Stimulated activated CD8-positive, alpha-beta memory T cell treated with anti-CD3 and anti-CD28 coated beads, Interleukin-12 subunit alpha, Interleukin-12 subunit beta, amount 100 ng/mL, for 24 hours (primary cell): ENCODE results near the gene CEBPE.
A peak's percentile ranks its signal among the peaks of the same experiment; 100 is the strongest.
"Not testable (repeated sequence)": the region's sequence is repeated elsewhere in the genome, so short reads cannot be mapped to it uniquely, and the experiment has no call there.

Experiments
- DNase-seq: peaks from one replicate; pipeline ENCODE4 v3.0.0-alpha.2; 2020; ENCODE audit errors: extremely low read depth

CEBPE gene

DNA sequence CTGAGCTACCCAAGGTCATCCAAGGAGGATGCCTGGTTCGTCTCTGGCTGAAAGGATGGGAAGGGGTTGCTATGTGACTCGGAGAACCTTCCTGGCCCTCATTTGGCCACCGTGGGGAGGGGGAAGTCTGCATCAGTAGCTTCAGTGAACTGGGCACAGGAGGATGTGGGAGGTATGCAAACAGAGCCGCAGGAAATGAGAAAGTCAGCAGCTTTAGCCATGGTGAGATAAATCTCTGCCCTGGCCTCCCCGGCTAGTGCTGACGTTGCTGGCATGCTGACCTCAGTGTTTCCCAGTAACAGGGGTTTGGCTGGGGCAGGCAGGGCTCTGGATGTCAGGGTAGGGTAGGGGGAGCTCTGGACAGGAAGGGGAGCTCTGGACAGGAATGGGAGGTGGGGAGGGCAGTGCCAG, 2.3 kb upstream of the CEBPE start:
- DNase-seq = no peak

GRCh38 chr14:23120541-23121251, 1.6 kb upstream of the CEBPE start:
- DNase-seq = peak; percentile 41

DNA sequence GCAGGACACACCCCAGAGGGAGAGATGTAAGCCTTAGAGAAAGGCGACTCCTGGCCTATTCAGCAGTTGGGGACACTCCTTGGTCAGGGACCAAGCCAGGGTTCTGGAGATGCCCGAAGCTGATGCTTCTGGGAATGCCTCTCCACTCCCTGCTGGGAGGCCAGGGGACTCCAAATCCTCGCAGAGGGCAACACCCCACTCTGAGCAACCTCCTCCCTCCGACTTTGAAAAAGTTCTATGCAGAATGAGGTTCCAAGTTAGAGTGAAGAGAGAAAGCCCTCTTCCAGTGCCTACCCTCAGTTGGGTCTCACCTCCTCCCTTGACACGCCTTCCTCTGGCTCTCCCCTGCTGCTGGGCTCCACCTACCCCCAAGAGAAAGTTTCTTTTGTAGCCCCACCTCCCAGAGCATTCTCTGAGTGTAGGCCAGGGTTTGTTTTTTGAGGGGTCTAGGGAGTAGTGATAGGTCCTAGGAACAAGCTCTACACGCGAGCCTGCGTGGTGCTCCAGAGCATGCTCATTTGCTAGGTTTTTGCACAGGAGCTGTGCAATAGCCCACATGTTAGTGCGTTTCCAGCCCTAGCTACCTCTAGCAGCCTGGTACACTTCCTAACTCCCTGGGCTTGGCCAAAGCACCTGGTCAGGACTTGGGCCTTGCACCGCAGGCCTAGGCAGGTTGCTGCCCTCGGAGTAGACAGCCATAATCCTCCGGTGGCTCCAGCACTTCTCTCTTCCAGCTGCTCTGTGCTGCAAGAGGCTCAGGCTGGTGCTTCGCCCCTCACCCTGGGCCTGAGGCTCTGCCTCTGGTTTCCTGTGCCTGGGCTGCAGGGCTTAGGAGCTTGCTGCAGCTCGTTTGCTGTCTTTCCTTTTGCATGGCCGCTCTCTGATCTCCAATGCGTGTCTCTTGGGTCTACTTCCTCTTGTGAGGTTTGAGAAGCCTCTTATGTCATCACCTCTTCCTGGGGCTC, 590 bp upstream of the CEBPE start:
- no peak for DNase-seq

DNA sequence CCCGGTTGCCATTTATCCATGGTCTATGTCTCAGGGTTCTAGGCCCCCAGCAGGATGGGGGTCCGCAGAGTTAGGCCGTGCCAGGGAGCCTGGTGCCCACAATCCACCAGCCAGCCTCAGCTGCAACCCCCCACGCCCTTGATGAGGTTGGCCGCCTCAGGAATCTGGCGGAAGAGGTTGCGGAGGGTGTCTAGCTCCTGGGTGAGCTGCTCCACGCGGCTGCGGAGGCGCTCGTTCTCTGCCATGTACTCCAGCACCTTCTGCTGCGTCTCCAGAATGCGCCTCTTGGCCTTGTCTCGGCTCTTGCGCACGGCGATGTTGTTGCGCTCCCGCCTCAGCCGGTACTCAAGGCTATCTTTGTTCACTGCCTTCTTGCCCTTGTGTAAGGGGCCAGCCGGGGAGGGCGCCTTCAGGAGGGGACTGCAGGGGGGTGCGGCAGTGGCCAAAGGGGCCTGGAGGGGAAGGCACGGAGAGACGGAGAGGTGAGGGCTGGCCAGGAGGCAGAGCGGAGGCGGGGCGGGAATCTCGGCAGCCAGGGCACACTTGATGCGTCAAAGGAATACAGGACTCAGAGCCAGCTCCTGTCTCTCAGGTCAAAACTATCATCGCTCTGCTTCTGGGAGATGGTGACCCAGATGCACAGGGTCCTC, 1.6 kb downstream of the CEBPE start:
- DNase-seq = no peak

- DNase-seq = no peak
These were observed 3.1 kb downstream of the CEBPE start for GRCh38 chr14:23115918-23116317.

DNA sequence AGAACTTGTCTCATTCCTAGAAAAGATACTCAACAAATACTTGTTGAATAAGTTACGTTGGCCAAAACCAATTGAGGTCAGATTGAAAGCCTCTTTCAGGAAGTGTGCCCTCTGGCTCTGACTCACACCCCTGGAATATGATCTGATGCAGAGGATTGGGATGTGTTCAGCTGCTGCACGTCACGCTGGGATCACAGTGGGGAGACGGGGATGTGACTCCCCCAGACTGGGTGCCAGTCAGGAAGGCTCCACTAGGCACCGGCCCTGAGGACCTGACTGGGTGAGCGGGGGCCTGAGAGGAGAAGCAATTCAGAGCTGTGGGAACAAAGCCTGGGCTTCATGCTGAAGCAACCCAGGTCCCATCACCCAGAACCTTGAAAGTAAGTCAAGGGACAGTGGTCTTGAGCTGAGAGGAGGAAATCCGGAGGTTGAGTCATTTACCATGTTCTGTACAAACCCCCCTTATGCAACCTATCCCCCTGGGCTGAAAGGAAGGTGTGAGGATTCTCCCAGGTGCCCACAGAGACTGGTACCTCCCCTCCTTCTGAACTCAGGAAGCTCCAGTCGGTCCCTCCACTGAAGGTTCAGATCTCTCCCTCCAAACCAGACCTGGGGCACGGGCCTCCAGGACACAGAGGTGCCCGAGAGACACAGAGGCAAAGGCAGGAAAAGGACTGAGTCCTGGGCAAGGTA, 3.9 kb downstream of the CEBPE start:
- no peak for DNase-seq

- no peak for DNase-seq
These were observed 4.4 kb downstream of the CEBPE start for GRCh38 chr14:23114669-23115038.

DNA sequence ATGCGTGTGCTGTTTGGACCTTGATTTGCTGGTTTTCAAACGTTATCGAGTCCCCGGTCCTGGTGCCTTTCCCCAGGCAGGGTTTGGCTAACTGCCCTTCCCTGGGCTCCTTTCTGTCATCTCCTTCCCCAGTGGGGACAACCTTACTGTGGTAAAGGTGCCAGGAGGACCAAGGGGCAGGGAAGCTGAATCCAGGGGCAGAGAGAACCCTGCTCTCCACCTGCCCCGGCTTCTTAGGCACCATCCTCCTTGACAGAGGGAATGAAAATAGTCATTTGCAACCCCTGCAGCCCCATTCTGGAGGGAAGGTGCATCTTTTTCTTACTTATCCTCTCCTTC, 5.0 kb downstream of the CEBPE start:
- DNase-seq = no peak

GRCh38 chr14:23113431-23114119, 5.5 kb downstream of the CEBPE start:
- no peak for DNase-seq

- no peak for DNase-seq
These were observed 6.5 kb downstream of the CEBPE start for GRCh38 chr14:23112359-23113178.

GRCh38 chr14:23110579-23111365, 8.3 kb downstream of the CEBPE start:
- no peak for DNase-seq

- no peak for DNase-seq
These were observed 9.3 kb downstream of the CEBPE start for GRCh38 chr14:23109769-23110168.

DNA sequence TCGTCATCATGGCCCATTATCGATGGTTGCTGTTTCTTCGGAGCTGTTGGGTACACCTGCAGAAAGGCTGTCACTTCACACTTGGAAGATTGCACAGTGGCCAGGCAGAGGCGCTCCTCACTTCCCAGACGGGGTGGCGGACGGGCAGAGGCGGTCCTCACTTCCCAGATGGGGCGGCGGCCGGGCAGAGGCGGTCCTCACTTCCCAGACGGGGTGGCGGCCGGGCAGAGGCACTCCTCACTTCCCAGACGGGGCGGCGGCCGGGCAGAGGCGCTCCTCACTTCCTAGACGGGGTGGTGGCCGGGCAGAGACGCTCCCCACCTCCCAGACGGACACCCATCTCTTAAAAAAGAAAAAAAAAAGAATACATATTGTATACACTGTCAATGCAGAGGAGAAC, 10.9 kb downstream of the CEBPE start:
- DNase-seq = not testable (repeated sequence)

- DNase-seq = not testable (repeated sequence)
These were observed 11.4 kb downstream of the CEBPE start for GRCh38 chr14:23107620-23108019.

DNA sequence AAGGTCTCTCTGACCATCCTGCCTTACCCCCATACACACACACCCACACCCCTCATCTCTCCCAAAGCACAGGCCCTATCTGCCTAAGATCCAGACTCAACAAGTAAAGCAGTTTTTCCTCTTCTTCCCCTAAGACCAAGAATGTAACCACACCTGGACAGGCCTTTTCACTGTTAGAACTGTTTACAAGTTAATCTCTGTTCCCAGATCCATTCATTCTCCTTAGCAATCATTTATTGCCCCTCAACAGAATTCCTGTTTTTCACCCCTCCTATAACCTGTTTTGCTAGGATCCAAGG, 12.4 kb downstream of the CEBPE start:
- no peak for DNase-seq

GRCh38 chr14:23105348-23105824, 13.7 kb downstream of the CEBPE start:
- DNase-seq = no peak

DNA sequence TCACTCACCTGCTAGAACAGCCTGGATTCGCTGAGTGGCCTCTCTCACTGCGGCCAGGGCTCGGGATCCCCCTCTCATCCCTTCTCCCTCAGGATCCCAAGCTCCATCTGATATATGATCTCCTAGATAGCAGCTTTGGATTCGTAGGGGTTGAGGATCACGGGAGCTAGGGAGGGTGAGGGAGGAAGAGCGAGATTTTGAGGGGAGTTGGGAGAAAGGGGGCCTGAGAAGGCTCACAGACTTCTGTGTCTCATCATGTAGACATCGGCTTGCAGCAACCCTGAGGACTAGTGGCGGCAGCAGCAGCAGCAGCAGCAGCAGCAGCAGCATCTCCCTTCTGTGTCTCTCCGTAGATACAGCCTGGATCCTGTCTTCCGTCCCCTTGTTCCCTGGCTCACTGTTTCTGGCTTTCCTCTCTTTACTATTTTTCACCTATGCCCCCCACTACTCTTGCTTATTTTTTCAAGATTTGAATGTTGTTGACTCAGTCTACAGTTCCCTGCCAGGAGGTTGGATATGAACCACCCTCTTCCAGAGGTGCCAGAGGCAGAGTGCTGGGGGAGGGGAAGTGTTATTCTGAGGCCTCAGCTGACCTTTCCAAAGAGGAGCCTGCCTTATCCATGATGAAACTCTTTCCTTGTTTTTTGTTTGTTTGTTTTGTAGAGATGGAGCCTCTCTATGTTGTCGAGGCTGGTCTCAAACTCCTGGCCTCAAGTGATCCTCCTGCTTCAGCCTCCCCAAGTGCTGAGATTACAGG, 14.3 kb downstream of the CEBPE start, which contains the start of gene CIROP:
TSS of gene CIROP (minus strand) at position 399 of the 757 bp plus-strand sequence. CDS start at position 330, 69 bp downstream.
- DNase-seq = no peak

DNA sequence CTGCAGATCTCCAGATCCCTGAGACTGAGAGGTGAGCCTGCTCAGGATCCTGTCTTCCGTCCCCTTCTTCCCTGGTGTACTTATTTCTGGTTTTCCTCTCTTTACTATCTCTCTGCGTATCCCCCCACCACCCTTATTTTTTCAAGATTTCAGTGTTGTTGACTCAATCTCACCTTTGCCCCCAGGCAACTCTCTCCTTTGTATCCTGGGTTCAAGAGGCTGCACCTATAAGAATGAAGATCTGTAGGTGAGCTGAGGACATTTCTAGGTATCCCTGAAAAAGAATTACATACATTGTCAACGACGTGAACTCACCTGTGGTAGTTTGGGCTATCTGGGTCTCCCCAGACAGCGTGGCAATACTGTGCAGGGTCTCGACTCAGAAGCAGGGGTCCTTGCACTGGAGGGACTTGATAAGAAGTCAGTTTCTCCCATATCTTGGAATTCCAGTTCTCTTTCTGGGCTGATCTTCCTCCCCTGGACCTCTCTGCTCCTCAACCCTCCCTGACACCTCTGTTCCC, 14.9 kb downstream of the CEBPE start:
- no peak for DNase-seq

- no peak for DNase-seq
These were observed 15.5 kb downstream of the CEBPE start for GRCh38 chr14:23103581-23103980.
